MM.1S (cell line): ENCODE data around the gene NTRK2.

ENCODE experiments used
- EZH2 ChIP-seq: fragments of 300-600 bp; sonication (generic); optimal IDR thresholded peaks from 2 replicates; pipeline ENCODE3; 2017; ENCODE audit warnings: low read depth, mild to moderate bottlenecking, antibody characterized with exemption, low read length, mixed read lengths
- EZH2phosphoT487 ChIP-seq: fragments of 300-600 bp; sonication (generic); IDR thresholded peaks from 2 replicates; pipeline ENCODE4 v1.6.1; 2018; ENCODE audit warnings: antibody characterized with exemption, low read length
- TF ChIP-seq, protein P1 (sequence below): fragments of 300-600 bp; sonication (generic); IDR thresholded peaks from 2 replicates; pipeline ENCODE4 v1.5.1; 2016; ENCODE audit warnings: antibody characterized with exemption, low read length, mixed read lengths

GRCh38 chr9:84928419-84928818 is 258.9 kb downstream of the NTRK2 start:
- TF ChIP-seq, protein P1, sequence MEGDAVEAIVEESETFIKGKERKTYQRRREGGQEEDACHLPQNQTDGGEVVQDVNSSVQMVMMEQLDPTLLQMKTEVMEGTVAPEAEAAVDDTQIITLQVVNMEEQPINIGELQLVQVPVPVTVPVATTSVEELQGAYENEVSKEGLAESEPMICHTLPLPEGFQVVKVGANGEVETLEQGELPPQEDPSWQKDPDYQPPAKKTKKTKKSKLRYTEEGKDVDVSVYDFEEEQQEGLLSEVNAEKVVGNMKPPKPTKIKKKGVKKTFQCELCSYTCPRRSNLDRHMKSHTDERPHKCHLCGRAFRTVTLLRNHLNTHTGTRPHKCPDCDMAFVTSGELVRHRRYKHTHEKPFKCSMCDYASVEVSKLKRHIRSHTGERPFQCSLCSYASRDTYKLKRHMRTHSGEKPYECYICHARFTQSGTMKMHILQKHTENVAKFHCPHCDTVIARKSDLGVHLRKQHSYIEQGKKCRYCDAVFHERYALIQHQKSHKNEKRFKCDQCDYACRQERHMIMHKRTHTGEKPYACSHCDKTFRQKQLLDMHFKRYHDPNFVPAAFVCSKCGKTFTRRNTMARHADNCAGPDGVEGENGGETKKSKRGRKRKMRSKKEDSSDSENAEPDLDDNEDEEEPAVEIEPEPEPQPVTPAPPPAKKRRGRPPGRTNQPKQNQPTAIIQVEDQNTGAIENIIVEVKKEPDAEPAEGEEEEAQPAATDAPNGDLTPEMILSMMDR, result no peak
- TF ChIP-seq EZH2 (no peak), EZH2phosphoT487 (no peak)
